Measurements from ENCODE around the gene IL6R.

The IL6R gene

DNA sequence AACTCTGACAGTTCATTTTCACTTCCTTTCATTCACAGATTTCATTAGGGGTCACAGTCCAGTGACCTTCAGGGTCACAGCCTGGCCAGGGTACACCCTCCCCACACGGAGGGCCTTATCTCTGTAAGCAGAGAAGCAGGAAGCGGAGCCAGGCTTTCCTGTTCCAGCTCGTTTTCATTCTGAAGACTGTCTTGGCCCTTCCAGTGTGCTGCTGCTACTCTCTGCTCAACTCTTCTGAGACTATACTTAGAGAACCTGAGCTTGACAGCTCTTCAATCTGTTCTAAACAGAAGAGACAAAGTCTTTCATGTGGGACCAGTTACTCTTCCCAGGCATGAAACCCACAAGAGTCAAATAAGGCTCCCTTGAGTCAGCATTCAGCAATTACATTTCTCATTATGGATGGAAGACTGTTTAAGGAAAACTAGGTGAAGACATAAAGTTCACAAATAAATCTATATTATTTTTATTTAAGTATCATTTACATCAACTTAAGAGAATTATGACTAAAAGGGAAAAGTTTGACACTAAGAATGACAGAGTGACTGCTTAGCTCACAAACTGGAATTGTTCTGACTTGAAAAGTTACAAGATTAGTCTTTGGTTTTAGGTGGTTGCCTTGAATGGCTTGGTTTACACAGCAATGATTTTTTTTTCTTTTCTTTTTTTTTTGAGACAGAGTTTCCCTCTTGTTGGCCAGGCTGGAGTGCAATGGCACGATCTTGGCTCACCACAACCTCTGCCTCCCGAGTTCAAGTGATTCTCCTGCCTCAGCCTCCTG is 92.1 kb downstream of the IL6R start:
- no peak for DNase-seq (ENCODE audit: low read depth)
- H3K4me3 ChIP-seq (ENCODE audit: low read depth, low read length), result no peak overlapping the region

DNA sequence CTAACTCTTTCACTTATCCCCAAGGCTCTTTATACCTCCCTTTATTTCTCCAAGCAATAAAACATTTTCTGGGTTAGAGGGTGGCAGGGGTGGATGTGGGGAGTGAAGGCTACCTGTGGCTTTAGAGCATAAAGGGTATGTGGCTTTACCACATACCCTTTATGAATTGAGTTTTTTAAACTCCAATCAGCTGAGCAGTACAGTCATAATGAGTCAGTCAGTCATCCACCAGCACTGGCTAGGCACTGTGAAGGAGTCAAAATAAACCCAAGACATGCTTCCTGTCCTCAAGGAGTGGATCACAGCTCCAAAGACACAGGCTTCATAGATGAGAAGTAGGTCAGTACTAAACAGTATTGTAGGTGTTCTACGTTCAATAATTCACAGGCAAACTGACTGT is 94.3 kb downstream of the IL6R start:
- no peak overlapping the region for H3K4me3 ChIP-seq (ENCODE audit: low read depth, low read length)
- no peak for DNase-seq (ENCODE audit: low read depth)

DNA sequence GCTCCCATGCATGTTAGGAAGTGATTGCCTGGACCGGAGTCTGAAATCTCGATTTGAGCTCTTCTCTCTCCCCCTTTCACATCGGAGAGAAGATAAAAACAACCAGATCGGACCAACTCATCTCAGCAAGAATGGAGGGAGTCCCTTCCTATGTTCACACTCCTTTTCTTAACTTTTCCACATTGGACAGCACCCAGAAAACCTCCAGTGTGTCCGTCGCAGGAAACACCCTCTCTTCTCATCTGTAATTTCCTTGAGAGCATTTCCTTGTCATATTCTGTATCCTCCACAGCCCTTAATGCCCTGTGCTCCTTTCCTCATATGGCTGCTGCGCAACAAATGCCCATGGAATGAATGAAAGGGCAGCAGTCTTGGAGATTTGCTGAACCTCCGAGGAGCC is 95.4 kb downstream of the IL6R start:
- no peak for DNase-seq (ENCODE audit: low read depth)
- no peak overlapping the region for H3K4me3 ChIP-seq (ENCODE audit: low read depth, low read length)

- H3K4me3 ChIP-seq (ENCODE audit: low read depth, low read length), result peak overlapping the region; percentile 15
- DNase-seq (ENCODE audit: low read depth), result no peak
These were observed 96.4 kb downstream of the IL6R start for GRCh38 chr1:154501423-154502065.

- no peak for DNase-seq (ENCODE audit: low read depth)
- peak within 1 kb of the TSS; percentile 15 for H3K4me3 ChIP-seq (ENCODE audit: low read depth, low read length)
These were observed 97.1 kb downstream of the IL6R start, which contains the start of the genes SHE and TDRD10 for GRCh38 chr1:154502066-154502743. TSS of gene SHE (minus strand) at chr1:154502412. CDS start at chr1:154502026, 386 bp downstream. TSS of gene TDRD10 (plus strand) at chr1:154502219. CDS start at chr1:154506904, 4,685 bp downstream.

- DNase-seq (ENCODE audit: low read depth), result no peak
- H3K4me3 ChIP-seq (ENCODE audit: low read depth, low read length), result no peak overlapping the region
These were observed 97.6 kb downstream of the IL6R start for GRCh38 chr1:154502744-154503115.

GRCh38 chr1:154503898-154504297 is 98.8 kb downstream of the IL6R start:
- H3K4me3 ChIP-seq (ENCODE audit: low read depth, low read length), result no peak overlapping the region
- no peak for DNase-seq (ENCODE audit: low read depth)

DNA sequence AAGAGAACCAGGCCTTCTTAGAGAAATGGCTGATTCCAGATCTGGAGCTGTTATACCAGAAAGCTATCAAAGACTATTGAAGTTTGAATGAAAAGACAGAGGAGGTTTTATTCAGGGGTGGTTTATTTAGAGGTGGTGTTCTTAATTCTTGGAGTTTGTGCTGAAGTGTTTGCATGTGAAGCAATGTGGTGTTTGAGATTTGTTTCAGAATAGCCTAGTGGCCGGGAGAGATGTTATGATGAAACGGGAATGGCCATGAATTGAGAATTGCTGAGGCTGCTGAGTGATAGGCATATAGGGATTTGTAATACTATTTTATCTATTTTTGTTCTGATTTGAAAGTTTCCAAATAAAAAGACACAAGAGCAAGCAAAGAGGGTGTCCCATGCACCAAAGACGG is 107.6 kb downstream of the IL6R start:
- DNase-seq (ENCODE audit: low read depth), result no peak

GRCh38 chr1:154514066-154514553 is 109.0 kb downstream of the IL6R start:
- no peak overlapping the region for H3K4me3 ChIP-seq (ENCODE audit: low read depth, low read length)
- no peak for DNase-seq (ENCODE audit: low read depth)

More for the DNA sequence above, 107.6 kb downstream of the IL6R start:
- H3K4me3 ChIP-seq (ENCODE audit: low read depth, low read length), result no peak overlapping the region

- no peak overlapping the region for H3K4me3 ChIP-seq (ENCODE audit: low read depth, low read length)
- no peak for DNase-seq (ENCODE audit: low read depth)
These were observed 112.5 kb downstream of the IL6R start for GRCh38 chr1:154517661-154518060.

All from skeletal muscle cell (primary cell).